Thyroid gland (tissue), 4 donors: ENCODE measurements around the gene REEP1. TPM values are rescaled to one million over a fixed set of nuclear protein-coding genes. Genes with fewer than 3 reads are reported as not detected.

Experiments
- DNase-seq, 2 donors: peaks; one replicate each; pipeline ENCODE4 v3.0.0-alpha.2; 2019
- H3K27ac ChIP-seq, 3 donors: fragments of 200-600 bp; sonication (generic); 1 replicate in 2 of 3; 2 replicates in 1 of 3; pipeline ENCODE4 v1.5.1; 2016 to 2019; ENCODE audit warnings: mild to moderate bottlenecking in 1 of 3, moderate library complexity in 1 of 3
- H3K27me3 ChIP-seq: fragments of 200-600 bp; sonication (generic); one replicate; pipeline ENCODE4 v1.5.1; 2019
- H3K36me3 ChIP-seq, 2 donors: fragments of 200-600 bp; sonication (generic); one replicate each; pipeline ENCODE4 v1.5.1; 2016 to 2019
- H3K4me1 ChIP-seq, 2 donors: fragments of 200-600 bp; sonication (generic); one replicate each; pipeline ENCODE4 v1.5.1; 2017 to 2019
- H3K4me3 ChIP-seq, 3 donors: fragments of 200-600 bp; sonication (generic); replicated peaks in 1 of 3; 1 replicate in 2 of 3; 2 replicates in 1 of 3; pipeline ENCODE4 v1.5.1; 2016; ENCODE audit warnings: mild to moderate bottlenecking in 1 of 3
- H3K9me3 ChIP-seq: fragments of 200-600 bp; sonication (generic); one replicate; pipeline ENCODE4 v1.5.1; 2017
- POLR2A ChIP-seq, 2 donors: fragments of 450-650 bp; IDR thresholded peaks; one replicate each; pipeline ENCODE4 v1.6.1; 2017; ENCODE audit warnings: antibody characterized with exemption in 2 of 2, mild to moderate bottlenecking in 2 of 2, moderate library complexity in 1 of 2
- WGBS, 2 donors: methylation state at CpG; one replicate each; pipeline ENCODE4 v1.1.5; 2017; 5-methylcytosine and 5-hydroxymethylcytosine counted together
- intact Hi-C: fragments of 100-400 bp; cut with DNase I; formaldehyde crosslinking; loops from one replicate; pipeline ENCODE4 v1.15.1; 2023
- total RNA-seq, 4 donors: library from RNA; depleted of rRNA; stranded (reverse); fragments of >200 nt; gene quantifications; one replicate each; pipeline ENCODE4 v1.2.3, GENCODE V29; 2016
- TF ChIP-seq, protein P1 (sequence below), 6 experiments: fragments of 200-600 bp in 3 of 6; fragments of 450-650 bp in 3 of 6; sonication (generic) in 3 of 6; IDR thresholded peaks; one replicate each; pipeline ENCODE4 v1.5.1; 2016 to 2019; ENCODE audit warnings: antibody characterized with exemption in 6 of 6, mild to moderate bottlenecking in 2 of 6, inconsistent platforms in 1 of 6, moderate library complexity in 1 of 6

REEP1 gene
- total RNA-seq, 4 donors from 2014 or later = 2.5 to 7.1 (median 5.5) TPM

DNA sequence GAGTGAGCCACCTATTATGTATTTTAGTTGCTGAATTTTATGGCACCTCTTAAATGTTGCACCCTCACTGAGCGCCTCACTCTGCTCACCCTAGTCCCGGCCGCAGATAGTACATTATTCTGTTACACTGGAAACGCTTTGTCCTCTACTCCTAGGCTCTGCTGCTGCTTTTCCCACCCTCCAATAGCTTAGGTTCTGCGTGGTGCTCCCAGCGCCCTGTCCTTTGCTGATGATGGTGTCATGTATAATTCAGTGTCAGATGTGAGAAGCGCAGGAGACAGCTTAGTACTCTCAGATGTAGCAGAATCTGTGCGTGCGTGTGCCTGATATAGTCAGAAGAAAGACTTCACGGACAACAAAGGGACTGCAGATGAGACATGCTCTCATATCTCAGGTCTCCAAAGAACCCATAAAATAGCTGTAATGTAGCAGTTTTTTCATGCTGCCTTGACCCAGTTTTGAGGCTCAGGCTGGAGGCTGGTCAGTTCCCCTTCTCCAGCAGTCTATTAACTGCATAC, 1.4 kb upstream of the REEP1 start:
- intact Hi-C loops = no loop called here
- no peak overlapping the region for H3K4me3 ChIP-seq
- no peak for TF ChIP-seq POLR2A (IDR thresholded peaks at IDR 0.05)
- TF ChIP-seq, protein P1, sequence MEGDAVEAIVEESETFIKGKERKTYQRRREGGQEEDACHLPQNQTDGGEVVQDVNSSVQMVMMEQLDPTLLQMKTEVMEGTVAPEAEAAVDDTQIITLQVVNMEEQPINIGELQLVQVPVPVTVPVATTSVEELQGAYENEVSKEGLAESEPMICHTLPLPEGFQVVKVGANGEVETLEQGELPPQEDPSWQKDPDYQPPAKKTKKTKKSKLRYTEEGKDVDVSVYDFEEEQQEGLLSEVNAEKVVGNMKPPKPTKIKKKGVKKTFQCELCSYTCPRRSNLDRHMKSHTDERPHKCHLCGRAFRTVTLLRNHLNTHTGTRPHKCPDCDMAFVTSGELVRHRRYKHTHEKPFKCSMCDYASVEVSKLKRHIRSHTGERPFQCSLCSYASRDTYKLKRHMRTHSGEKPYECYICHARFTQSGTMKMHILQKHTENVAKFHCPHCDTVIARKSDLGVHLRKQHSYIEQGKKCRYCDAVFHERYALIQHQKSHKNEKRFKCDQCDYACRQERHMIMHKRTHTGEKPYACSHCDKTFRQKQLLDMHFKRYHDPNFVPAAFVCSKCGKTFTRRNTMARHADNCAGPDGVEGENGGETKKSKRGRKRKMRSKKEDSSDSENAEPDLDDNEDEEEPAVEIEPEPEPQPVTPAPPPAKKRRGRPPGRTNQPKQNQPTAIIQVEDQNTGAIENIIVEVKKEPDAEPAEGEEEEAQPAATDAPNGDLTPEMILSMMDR (IDR thresholded peaks at IDR 0.05) = no peak
- H3K27me3 ChIP-seq = no peaks in the 10 kb centered on the region
- peaks cover 5 to 13% of the 10 kb centered on the region in 2 donors for H3K4me1 ChIP-seq
- WGBS, 2 donors = 87% methylated on average over 10 of the region's 10 CpGs
- H3K27ac ChIP-seq = no peak overlapping the region
- no peaks in the 10 kb centered on the region for H3K36me3 ChIP-seq
- H3K9me3 ChIP-seq = no peaks in the 10 kb centered on the region
- no peak for DNase-seq

GRCh38 chr2:86336675-86337243, 667 bp downstream of the REEP1 start:
- Histone ChIP-seq H3K36me3 (no peaks in the 10 kb centered on the region), H3K27ac (no peak overlapping the region), H3K4me1 (peaks cover 5 to 13% of the 10 kb centered on the region in 2 donors), H3K4me3 (peak overlapping the region in 1 of 3 donors; percentile 40), H3K27me3 (no peaks in the 10 kb centered on the region), H3K9me3 (no peaks in the 10 kb centered on the region)
- intact Hi-C loops = no loop called here
- TF ChIP-seq, protein P1 (IDR thresholded peaks at IDR 0.05) = no peak
- TF ChIP-seq POLR2A (IDR thresholded peaks at IDR 0.05) = no peak
- 2 to 3% methylated on average over 8 to 9 of the region's 45 CpGs for WGBS, 2 donors
- peak; percentile 3 to 6 for DNase-seq

DNA sequence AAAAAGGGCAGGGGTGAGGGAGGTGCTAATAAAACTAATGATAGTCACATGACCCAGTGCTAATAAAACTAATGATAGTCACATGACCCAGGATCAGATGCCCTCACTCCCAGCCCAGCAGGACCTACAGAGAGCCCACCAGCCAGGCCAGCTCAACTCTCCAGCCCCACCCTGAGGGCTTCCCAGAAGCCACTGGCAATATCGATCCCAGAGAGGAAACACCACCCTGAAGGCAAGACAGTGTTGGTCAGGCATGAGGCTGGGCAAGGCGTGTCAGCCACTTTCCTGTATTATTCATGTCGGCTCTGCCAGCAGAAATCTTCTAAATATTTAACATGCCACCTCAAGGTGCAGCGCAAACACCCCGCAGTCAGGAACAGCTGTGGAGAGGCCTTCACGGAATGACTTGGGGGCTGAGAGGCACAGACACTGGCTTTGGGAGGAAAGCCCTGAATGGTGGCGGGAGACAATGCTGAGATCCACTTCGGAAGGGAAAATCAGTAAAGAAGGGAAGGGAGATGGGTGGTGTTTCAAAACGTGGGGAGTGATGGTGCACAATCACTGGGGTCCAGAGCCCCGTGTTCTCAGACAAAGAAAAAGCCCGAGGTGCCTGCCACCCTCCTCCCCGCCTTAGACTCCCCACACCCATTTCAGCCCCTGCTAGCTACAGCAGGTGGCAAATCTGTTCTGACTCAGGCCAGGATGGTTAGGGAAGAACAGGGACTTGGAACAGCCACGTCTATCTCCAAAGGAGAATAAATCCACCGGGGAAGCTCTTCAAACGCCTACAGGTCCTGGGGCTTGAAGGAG, 1.4 kb downstream of the REEP1 start:
- Histone ChIP-seq H3K4me1 (peaks cover 5 to 13% of the 10 kb centered on the region in 2 donors), H3K36me3 (no peaks in the 10 kb centered on the region), H3K9me3 (no peaks in the 10 kb centered on the region), H3K27ac (no peak overlapping the region), H3K27me3 (no peaks in the 10 kb centered on the region), H3K4me3 (no peak overlapping the region)
- intact Hi-C loops = no loop called here
- 39 to 56% methylated on average over 15 of the region's 15 CpGs for WGBS, 2 donors
- no peak for DNase-seq
- TF ChIP-seq, protein P1 (IDR thresholded peaks at IDR 0.05) = no peak
- TF ChIP-seq POLR2A (IDR thresholded peaks at IDR 0.05) = no peak

DNA sequence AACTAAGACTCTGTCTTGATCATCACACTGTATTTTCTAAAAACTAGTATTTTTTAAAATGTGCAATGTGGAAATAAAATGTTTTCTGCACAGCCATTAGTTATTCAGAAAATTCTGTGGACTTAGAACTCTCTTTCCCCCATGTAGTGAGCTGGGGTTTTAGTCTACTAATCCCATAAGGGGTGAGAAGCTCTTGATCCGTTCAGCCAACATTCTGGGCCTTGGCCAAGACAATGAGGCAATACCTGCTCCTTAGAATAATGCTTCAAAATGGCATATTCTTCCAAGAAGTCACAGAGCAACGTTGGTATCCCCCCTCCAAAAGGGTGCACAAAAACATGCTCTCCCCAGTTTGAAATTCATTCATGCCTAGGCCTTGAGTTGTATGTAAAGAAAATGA, 4.0 kb downstream of the REEP1 start:
- peak; percentile 55 to 58 for DNase-seq
- no peak overlapping the region for H3K4me3 ChIP-seq
- no peaks in the 10 kb centered on the region for H3K9me3 ChIP-seq
- H3K27me3 ChIP-seq = no peaks in the 10 kb centered on the region
- H3K36me3 ChIP-seq = no peaks in the 10 kb centered on the region
- 21 to 23% methylated on average over 2 of the region's 2 CpGs for WGBS, 2 donors
- TF ChIP-seq POLR2A (IDR thresholded peaks at IDR 0.05) = no peak
- TF ChIP-seq, protein P1 (IDR thresholded peaks at IDR 0.05) = no peak
- intact Hi-C loops = no loop called here
- H3K27ac ChIP-seq = no peak overlapping the region
- H3K4me1 ChIP-seq = peaks cover 5 to 13% of the 10 kb centered on the region in 2 donors

- intact Hi-C loops = no loop called here
- Histone ChIP-seq H3K36me3 (no peaks in the 10 kb centered on the region), H3K27me3 (no peaks in the 10 kb centered on the region), H3K4me3 (no peak overlapping the region), H3K27ac (no peak overlapping the region), H3K9me3 (no peaks in the 10 kb centered on the region), H3K4me1 (peaks cover 5 to 13% of the 10 kb centered on the region in 2 donors)
- DNase-seq = no peak
- no peak for TF ChIP-seq POLR2A (IDR thresholded peaks at IDR 0.05)
- TF ChIP-seq, protein P1 (IDR thresholded peaks at IDR 0.05) = no peak
- WGBS, 2 donors = 83 to 87% methylated on average over 1 of the region's 1 CpG
Measured at GRCh38 chr2:86332654-86333053, 4.8 kb downstream of the REEP1 start.
